SU-DHL-6 (cell line): ENCODE data around the gene THRA.

Experiments used
- H2AFZ ChIP-seq: fragments of 200-600 bp; sonication (generic); 2 replicates; pipeline ENCODE4 v1.6.1; 2014; ENCODE audit warnings: low read depth, mild to moderate bottlenecking, moderate library complexity, mixed read lengths, antibody characterized with exemption, low read length; ENCODE audit not compliant: severe bottlenecking
- H3F3A ChIP-seq: fragments of 200-600 bp; shearing (Covaris generic); 2 replicates; pipeline ENCODE4 v1.6.0; 2016; ENCODE audit warnings: antibody characterized with exemption, mild to moderate bottlenecking; ENCODE audit not compliant: insufficient read depth
- H3K27ac ChIP-seq: fragments of 200-600 bp; sonication (generic); 2 replicates; pipeline ENCODE4 v1.5.1; 2016; ENCODE audit warnings: low read depth, mild to moderate bottlenecking, low read length, moderate library complexity, mixed read lengths
- H3K27me3 ChIP-seq: fragments of 200-600 bp; sonication (generic), shearing (Covaris generic); 2 replicates; pipeline ENCODE4 v1.6.0; 2014; ENCODE audit warnings: mild to moderate bottlenecking, low read length
- H3K36me3 ChIP-seq: fragments of 200-600 bp; sonication (generic); 2 replicates; pipeline ENCODE4 v1.6.1; 2014; ENCODE audit warnings: mild to moderate bottlenecking, low read length, mixed read lengths
- H3K4me2 ChIP-seq: fragments of 300-600, 200-600 bp; shearing (Covaris generic), sonication (generic); 2 replicates; pipeline ENCODE4 v1.6.0; 2014; ENCODE audit warnings: low read length, low read depth, mild to moderate bottlenecking; ENCODE audit not compliant: poor library complexity, severe bottlenecking
- H3K4me3 ChIP-seq: fragments of 200-600 bp; sonication (generic); 2 replicates; pipeline ENCODE4 v1.5.1; 2014; ENCODE audit warnings: antibody characterized with exemption, low read length, mild to moderate bottlenecking, mixed read lengths; ENCODE audit not compliant: insufficient read depth, poor library complexity, severe bottlenecking
- H3K79me2 ChIP-seq: fragments of 200-600 bp; sonication (generic); 2 replicates; pipeline ENCODE4 v1.6.1; 2014; ENCODE audit warnings: mild to moderate bottlenecking, low read length, moderate library complexity; ENCODE audit not compliant: insufficient read depth
- H3K9ac ChIP-seq: fragments of 200-600 bp; sonication (generic); 2 replicates; pipeline ENCODE4 v1.7.0; 2014; ENCODE audit warnings: mild to moderate bottlenecking, low read length
- H3K9me2 ChIP-seq: fragments of 200-600 bp; sonication (generic); replicated peaks from 2 replicates; pipeline ENCODE4 v1.6.1; 2014; ENCODE audit warnings: low read length; ENCODE audit not compliant: insufficient read depth
- H3K9me3 ChIP-seq: fragments of 200-600 bp; sonication (generic); 2 replicates; pipeline ENCODE4 v1.6.1; 2014; ENCODE audit warnings: low read length, mixed read lengths; ENCODE audit not compliant: insufficient read depth
- H4K20me1 ChIP-seq: fragments of 200-600 bp; sonication (generic); 2 replicates; pipeline ENCODE4 v1.6.1; 2014; ENCODE audit warnings: low read depth, mild to moderate bottlenecking, antibody characterized with exemption, low read length, moderate library complexity, mixed read lengths
- CTCF ChIP-seq: fragments of 200-600 bp; sonication (generic); IDR thresholded peaks from one replicate; pipeline ENCODE4 v1.5.1; 2017; ENCODE audit warnings: antibody characterized with exemption, mild to moderate bottlenecking, low read length, moderate library complexity; ENCODE audit not compliant: insufficient read depth, poor library complexity, severe bottlenecking
- EZH2phosphoT487 ChIP-seq: fragments of 200-600 bp; sonication (generic), shearing (Covaris generic); conservative IDR thresholded peaks from 2 replicates; pipeline ENCODE4 v1.6.1; 2018; ENCODE audit warnings: mild to moderate bottlenecking, antibody characterized with exemption, low read length, moderate library complexity, mixed read lengths

Gene THRA

DNA sequence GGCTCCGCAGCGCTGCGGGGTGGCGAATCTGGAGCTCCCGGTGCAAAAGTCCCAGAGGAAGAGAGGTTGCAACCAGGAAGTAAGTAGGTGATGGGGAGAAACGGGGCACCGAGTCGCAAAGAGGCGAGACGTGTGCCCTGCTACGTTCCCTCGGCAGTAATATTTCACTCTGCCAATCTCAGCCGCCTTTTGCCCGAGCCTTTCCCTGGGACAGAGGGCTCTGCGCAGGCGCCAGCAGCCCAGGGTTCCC, 37.6 kb downstream of the THRA start, which contains the start of gene NR1D1:
Gene NR1D1 (minus strand): TSS at position 171 of the 250 bp plus-strand sequence. CDS start 495 bp downstream, outside the sequence.
- no peak within 1 kb of the TSS for H3K27ac ChIP-seq
- H3K36me3 ChIP-seq, result no peaks in the 10 kb centered on the region
- no peaks in the 10 kb centered on the region for H3K27me3 ChIP-seq
- peak within 1 kb of the TSS; percentile 46 for H2AFZ ChIP-seq
- H3K9me2 ChIP-seq, result no peaks in the 10 kb centered on the region
- H3K9me3 ChIP-seq, result no peaks in the 10 kb centered on the region
- H3F3A ChIP-seq, result no peaks in the 10 kb centered on the region
- H3K79me2 ChIP-seq, result no peaks in the 10 kb centered on the region
- no peak for TF ChIP-seq EZH2phosphoT487
- TF ChIP-seq CTCF, result no peak
- H4K20me1 ChIP-seq, result no peaks in the 10 kb centered on the region
- H3K4me2 ChIP-seq, result peak within 1 kb of the TSS; percentile 81
- peak within 1 kb of the TSS; percentile 64 for H3K4me3 ChIP-seq
- H3K9ac ChIP-seq, result peak within 1 kb of the TSS; percentile 63

- no peak for TF ChIP-seq CTCF
- TF ChIP-seq EZH2phosphoT487, result no peak
- H3K27me3 ChIP-seq, result no peaks in the 10 kb centered on the region
- no peaks in the 10 kb centered on the region for H3K9me2 ChIP-seq
- no peaks in the 10 kb centered on the region for H3F3A ChIP-seq
- H4K20me1 ChIP-seq, result no peaks in the 10 kb centered on the region
- H3K27ac ChIP-seq, result no peak overlapping the region
- H3K4me3 ChIP-seq, result peak overlapping the region; percentile 64
- H3K36me3 ChIP-seq, result no peaks in the 10 kb centered on the region
- H3K9me3 ChIP-seq, result no peaks in the 10 kb centered on the region
- peak overlapping the region; percentile 46 for H2AFZ ChIP-seq
- no peaks in the 10 kb centered on the region for H3K79me2 ChIP-seq
- peak overlapping the region; percentile 63 for H3K9ac ChIP-seq
- H3K4me2 ChIP-seq, result peak overlapping the region; percentile 81
Observed at GRCh38 chr17:40100669-40101366, 38.1 kb downstream of the THRA start.

GRCh38 chr17:40101367-40102210, 38.8 kb downstream of the THRA start:
- Histone ChIP-seq H3K9me2 (no peaks in the 10 kb centered on the region), H3K27ac (no peak overlapping the region), H3K79me2 (no peaks in the 10 kb centered on the region), H3K4me3 (no peak overlapping the region), H3K36me3 (no peaks in the 10 kb centered on the region), H3K9ac (peak overlapping the region; percentile 63), H3K4me2 (peak overlapping the region; percentile 81), H4K20me1 (no peaks in the 10 kb centered on the region), H2AFZ (no peak overlapping the region), H3K27me3 (no peaks in the 10 kb centered on the region), H3F3A (no peaks in the 10 kb centered on the region), H3K9me3 (no peaks in the 10 kb centered on the region)
- TF ChIP-seq CTCF, result no peak
- TF ChIP-seq EZH2phosphoT487, result no peak
